GM19328 (cell line): ENCODE data around the gene SEC14L1.
"Not testable (repeated sequence)": the region's sequence is repeated elsewhere in the genome, so short reads cannot be mapped to it uniquely, and the experiment has no call there.

Experiments used
- ATAC-seq: cut with Tn5 transposase; IDR thresholded peaks from one replicate; pipeline ENCODE4 v1.9.1; 2021; ENCODE audit warnings: mild to moderate bottlenecking, moderate library complexity; ENCODE audit not compliant: unreplicated experiment

SEC14L1 gene

DNA sequence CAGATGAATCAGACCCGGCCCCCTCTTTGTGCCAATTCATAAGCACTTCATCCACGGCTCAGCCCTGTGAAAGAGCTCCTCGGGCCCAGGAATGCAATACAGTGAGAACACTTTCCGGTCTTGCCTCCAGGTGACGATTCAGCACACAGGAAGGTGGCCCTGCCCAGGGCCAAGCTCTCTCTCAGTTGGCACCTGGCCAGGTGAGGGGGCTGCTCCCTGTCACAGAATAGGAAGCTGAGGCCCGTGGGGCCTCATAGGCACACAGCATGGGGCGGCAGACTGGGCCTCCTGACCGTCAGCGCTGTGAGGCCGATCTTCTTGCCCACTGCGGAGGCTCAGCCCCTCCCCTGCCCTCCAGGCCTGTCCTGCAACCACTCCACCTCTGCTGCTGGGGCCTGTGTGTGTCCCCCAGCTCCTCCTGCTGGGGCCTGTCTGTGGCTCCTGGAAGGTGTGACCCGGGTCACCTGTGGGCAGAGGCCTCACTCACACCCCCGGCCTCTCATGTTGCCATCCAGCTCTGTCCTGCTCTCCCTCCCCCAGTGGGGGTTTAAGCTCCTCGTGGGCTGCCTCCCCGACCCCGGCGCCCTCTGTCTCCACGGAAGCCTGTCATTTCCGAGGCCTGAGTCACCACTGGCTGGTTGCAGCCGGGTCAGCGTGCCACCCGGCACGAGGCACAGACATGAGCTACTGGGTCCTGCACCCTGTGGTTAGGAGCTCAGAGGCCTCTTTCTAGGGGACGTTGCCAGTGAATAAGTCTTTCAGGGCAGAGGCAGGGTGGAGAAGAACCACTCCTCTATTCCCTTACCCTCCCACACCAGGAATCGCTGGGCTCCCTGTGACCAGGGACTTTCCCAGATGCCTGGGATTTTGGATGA, 114.4 kb downstream of the SEC14L1 start:
- ATAC-seq: no peak

DNA sequence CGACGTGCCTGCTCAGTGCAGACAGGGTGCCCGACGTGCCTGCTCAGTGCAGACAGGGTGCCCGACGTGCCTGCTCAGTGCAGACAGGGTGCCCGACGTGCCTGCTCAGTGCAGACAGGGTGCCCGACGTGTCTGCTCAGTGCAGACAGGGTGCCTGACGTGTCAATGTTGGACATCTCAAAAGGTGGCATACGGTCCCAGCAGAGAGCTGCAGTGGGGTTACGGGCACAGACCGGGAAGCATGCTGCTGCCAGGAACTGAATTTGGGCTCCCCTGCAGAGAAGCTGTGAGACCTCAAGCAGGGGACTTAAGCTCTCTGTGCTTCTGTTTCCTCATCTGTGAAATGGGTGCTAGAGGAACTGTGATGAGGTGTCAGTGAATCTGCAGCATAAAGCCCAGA, 115.2 kb downstream of the SEC14L1 start:
- not testable (repeated sequence) for ATAC-seq

DNA sequence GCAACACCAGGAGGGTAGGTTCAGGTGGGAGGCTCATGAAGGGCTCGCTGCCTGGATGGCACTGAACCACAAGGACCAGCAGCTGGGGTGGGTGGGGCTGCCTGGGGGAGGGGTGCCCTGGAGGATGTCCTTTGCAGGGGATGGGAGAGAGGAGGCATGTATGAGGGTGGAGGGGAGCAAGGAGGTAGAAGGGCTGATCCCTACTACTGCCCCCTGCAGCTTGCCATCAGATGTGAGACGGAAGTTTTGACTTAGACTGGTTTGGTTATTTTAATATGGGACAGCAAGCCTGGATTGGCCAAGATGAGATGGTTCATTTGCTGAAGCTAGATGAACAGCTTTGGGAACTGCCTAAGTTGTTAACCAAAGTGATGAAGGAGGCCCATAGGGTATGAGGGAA, 115.9 kb downstream of the SEC14L1 start:
- ATAC-seq: no peak

DNA sequence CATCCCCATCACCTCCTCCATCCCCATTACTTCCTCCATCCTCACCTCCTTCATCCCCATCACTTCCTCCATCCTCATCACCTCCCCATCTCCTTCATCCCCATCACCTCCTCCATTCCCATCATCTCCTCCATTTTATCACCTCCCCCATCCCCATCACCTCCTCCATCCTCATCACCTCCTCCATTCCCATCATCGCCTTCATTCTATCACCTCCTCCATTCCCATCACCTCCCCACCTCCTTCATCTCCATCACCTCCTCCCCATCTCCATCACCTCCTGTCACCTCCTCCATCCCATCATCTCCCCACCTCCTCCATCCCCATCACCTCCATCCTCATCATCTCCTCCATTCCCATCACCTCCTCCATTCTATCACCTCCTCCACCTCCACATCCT, 116.4 kb downstream of the SEC14L1 start:
- no peak for ATAC-seq

DNA sequence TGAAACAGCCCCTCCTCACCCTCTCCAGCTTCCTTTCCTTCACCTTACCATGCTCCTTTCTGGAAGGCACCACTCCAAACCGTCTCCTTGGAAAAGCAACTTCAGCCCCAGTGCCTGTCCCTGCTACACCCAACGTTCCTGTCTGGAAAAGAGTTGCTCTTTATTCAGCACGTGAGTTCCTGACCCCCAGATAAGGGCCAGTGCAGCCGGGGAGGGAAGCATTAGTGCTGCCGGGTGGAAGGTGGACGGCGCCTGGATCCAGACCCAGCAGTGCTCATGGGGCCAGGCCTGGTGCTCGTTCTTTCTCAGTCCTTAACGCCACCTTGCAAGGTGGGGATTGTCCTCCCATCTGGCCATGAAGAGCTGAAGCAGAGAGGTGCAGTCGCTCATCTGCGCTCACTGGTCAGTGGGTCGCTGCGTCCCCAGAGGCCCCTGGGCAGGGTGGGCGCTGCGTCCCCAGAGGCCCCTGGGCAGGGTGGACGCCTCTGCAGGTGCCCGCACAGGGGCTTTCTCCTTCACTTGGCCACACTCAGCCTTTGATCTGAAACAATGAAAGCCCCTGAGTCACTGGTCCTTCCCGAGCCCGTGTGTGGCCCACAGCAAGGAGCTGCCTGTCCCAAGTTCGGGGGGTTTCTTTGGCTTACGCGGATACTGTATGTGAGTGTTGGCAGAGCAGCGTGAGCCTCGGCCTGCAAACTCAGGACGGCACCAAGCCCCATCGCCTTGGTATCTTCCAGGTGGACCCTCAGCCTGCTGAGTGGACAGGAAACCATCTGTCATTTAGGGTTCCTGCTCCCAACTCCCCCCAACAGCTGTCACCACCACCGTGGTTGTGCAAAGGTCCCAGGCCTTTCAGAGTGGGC, 117.1 kb downstream of the SEC14L1 start:
- ATAC-seq: no peak

DNA sequence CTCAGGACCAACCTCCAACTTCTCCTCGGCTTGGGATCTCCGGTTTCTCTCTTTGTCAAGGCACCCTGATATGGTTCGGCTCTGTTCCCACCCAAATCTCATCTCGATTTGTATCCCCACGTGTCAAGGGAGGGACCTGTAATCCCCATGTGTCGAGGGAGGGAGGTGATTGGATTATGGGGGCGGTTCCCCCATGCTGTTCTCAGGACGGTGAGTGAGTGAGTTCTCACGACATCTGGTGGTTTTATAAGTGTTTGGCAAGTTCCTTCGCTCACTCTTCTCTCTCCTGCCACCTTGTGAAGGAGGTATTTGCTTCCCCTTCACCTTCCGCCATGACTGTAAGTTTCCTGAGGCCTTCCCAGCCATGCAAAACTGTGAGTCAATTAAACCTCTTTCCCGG, 117.9 kb downstream of the SEC14L1 start:
- ATAC-seq: no peak

DNA sequence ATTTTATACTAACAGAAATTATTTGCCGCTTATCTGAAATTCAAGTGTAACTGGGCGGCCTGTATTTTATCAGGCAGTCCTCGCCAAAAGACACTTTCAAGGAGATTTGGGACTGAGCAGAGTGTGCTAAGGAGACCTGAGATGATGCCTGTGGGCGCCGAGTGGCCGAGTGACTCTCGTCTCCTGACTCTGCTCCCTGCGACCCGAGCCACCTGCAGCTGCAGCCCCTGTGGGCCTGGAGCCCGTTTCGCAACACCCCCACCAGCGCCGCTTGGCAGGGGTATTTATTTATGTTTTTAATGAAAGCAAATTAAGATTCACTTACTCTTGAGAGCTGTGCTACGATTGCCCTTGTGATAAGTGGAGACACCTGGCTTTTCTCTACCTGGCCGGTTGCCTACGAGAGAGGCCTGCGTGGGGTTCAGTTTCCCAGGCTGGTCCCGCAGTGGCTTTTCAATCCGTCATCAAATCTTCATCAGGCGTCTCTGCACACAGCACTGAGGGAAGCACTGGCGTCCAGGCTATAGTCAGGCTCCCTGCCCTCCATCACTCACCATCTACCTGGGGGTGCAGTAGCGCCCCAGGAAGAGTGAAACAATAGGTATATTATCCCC, 124.0 kb downstream of the SEC14L1 start:
- ATAC-seq: no peak

DNA sequence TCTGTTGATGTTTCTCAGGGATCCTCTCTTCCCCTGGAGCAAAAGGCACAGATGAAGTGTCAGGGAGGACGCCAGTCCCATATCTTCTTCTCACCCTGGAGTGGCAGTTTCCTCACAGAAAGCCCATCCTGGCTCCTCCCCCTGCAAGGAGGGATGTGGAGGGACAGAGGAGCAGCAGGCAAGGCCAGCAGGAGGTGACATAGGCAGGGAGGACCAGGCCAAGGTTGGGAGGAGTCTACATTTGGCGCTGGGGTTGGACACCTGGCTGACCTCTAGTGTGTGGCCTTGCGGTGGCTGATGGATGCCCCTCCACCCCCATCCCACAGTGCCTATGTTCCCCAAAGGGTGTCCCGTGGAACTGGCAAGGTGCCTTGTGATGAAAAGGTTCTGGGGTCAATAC, 125.4 kb downstream of the SEC14L1 start:
- no peak for ATAC-seq
